Sigmoid colon (tissue), 7 donors: ENCODE results near the gene KIF3B. TPM values are rescaled to one million over a fixed set of nuclear protein-coding genes. Genes with fewer than 3 reads are reported as not detected.

ENCODE experiments used
- DNase-seq: peaks from one replicate; pipeline ENCODE4 v3.0.0-alpha.2; 2019
- H3K27ac ChIP-seq, 4 donors: fragments of 200-600 bp; sonication (generic); one replicate each; pipeline ENCODE4 v1.5.1; 2016 to 2019; ENCODE audit warnings: mild to moderate bottlenecking in 1 of 4
- H3K27me3 ChIP-seq, 3 donors: fragments of 200-600 bp; sonication (generic); one replicate each; pipeline ENCODE4 v1.5.1; 2019; ENCODE audit warnings: mild to moderate bottlenecking in 1 of 3
- H3K36me3 ChIP-seq, 4 donors: fragments of 200-600 bp; sonication (generic); one replicate each; pipeline ENCODE4 v1.5.1; 2016 to 2019
- H3K4me1 ChIP-seq, 4 donors: fragments of 200-600 bp; sonication (generic); one replicate each; pipeline ENCODE4 v1.5.1; 2017 to 2019
- H3K4me3 ChIP-seq, 4 donors: fragments of 200-600 bp; sonication (generic); one replicate each; pipeline ENCODE4 v1.5.1; 2017 to 2019; ENCODE audit warnings: mild to moderate bottlenecking in 2 of 4, moderate library complexity in 1 of 4
- H3K9me3 ChIP-seq, 4 donors: fragments of 200-600 bp in 3 of 4; sonication (generic) in 3 of 4; one replicate each; pipeline versions ENCODE4 v1.5.1 to v1.6.1; 2013 to 2019
- EP300 ChIP-seq, 4 donors: sonication (generic); formaldehyde crosslinking; IDR thresholded peaks; one replicate each; pipeline ENCODE4 v1.6.1; 2017; ENCODE audit warnings: antibody characterized with exemption in 4 of 4
- POLR2A ChIP-seq, 2 donors: fragments of 450-650 bp; IDR thresholded peaks; one replicate each; pipeline ENCODE4 v1.6.1; 2016; ENCODE audit warnings: antibody characterized with exemption in 2 of 2, mild to moderate bottlenecking in 2 of 2, moderate library complexity in 2 of 2
- POLR2AphosphoS5 ChIP-seq, 4 donors: sonication (generic); formaldehyde crosslinking; IDR thresholded peaks; one replicate each; pipeline ENCODE4 v1.6.1; 2017; ENCODE audit warnings: antibody characterized with exemption in 4 of 4
- WGBS, 2 donors: extraction: QIAGEN DNeasy Blood & Tissue Kit; methylation state at CpG; one replicate each; pipeline ENCODE4 v1.1.7; 2013; 5-methylcytosine and 5-hydroxymethylcytosine counted together
- intact Hi-C: fragments of 100-400 bp; cut with DNase I; formaldehyde crosslinking; loops from one replicate; pipeline ENCODE4 v1.15.1; 2023
- polyA plus RNA-seq, 3 donors: library from polyadenylated mRNA; stranded (reverse); fragments of 200-250 nt; gene quantifications; one replicate each; pipeline ENCODE4 v1.2.3, GENCODE V29; 2013
- total RNA-seq, 4 donors: library from RNA; depleted of rRNA; stranded (reverse); fragments of >200 nt; gene quantifications; one replicate each; pipeline ENCODE4 v1.1.0, GENCODE V29; 2016
- TF ChIP-seq, protein P1 (sequence below), 4 experiments: fragments of 450-650 bp in 3 of 4; fragments of 200-600 bp in 1 of 4; IDR thresholded peaks; one replicate each; pipeline ENCODE4 v1.5.1; 2016 to 2019; ENCODE audit warnings: antibody characterized with exemption in 4 of 4, mild to moderate bottlenecking in 3 of 4, moderate library complexity in 2 of 4
- donor health status: healthy with polysubstance abuse.
- donor health status: Bipolar disorder and iron deficiency.
- donor health status: healthy.

Gene KIF3B
- total and polyA plus RNA-seq, 7 donors, result 16.1 to 45.8 (median 25.8) TPM

DNA sequence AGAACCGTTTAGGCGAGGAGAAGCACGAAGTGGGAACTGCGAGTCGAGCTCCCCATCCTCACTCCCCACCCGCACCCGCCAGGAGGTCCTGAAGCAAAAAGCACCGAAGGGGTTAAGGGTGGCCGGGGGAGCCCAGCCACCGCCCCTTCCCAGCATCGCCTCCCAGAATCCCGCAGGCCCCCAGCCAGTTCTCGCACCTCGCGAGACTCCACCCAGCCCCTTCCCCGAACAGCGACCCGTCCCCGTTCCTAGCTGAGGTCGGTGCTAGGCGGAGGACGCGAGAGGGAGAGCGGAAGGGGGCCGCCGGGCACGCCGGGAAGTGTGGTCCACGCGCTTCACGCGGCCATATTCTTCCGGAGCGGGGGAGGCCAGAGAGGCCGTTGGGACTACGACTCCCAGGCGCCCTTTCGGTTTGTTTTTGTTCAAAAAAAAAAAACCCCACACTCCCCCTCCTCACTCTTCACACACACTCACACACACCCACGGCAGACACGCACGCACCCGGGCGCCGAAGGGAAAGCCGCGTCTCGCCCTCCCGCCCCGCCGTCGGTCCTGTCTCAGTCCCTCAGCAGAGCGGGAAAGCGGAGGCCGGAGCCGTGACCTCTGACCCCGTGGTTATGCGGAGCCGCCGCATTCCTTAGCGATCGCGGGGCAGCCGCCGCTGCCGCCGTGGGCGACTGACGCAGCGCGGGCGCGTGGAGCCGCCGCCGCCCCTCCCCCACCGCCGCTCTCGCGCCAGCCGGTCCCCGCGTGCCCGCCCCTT, 80.6 kb downstream of the KIF3B start, which contains the start of gene ASXL1:
TSS of gene ASXL1 (plus strand) at position 463 of the 763 bp plus-strand sequence. CDS start 445 bp downstream, outside the sequence.
- Histone ChIP-seq H3K36me3 (no peaks in the 10 kb centered on the region), H3K4me1 (peaks cover 0 to 73% (median 59%) of the 10 kb centered on the region in 4 donors), H3K9me3 (no peaks in the 10 kb centered on the region), H3K27ac (peak within 1 kb of the TSS; percentile 96 to 99 (median 96)), H3K4me3 (peak within 1 kb of the TSS; percentile 94 to 98 (median 97)), H3K27me3 (no peaks in the 10 kb centered on the region)
- 1% methylated on average over 83 of the region's 83 CpGs for WGBS, 2 donors
- TF ChIP-seq POLR2A (IDR thresholded peaks at IDR 0.05) (peak in 1 of 2 donors; percentile 33), POLR2AphosphoS5 (IDR thresholded peaks at IDR 0.05) (peak; percentile 64 to 83 (median 76))
- TF ChIP-seq, protein P1, sequence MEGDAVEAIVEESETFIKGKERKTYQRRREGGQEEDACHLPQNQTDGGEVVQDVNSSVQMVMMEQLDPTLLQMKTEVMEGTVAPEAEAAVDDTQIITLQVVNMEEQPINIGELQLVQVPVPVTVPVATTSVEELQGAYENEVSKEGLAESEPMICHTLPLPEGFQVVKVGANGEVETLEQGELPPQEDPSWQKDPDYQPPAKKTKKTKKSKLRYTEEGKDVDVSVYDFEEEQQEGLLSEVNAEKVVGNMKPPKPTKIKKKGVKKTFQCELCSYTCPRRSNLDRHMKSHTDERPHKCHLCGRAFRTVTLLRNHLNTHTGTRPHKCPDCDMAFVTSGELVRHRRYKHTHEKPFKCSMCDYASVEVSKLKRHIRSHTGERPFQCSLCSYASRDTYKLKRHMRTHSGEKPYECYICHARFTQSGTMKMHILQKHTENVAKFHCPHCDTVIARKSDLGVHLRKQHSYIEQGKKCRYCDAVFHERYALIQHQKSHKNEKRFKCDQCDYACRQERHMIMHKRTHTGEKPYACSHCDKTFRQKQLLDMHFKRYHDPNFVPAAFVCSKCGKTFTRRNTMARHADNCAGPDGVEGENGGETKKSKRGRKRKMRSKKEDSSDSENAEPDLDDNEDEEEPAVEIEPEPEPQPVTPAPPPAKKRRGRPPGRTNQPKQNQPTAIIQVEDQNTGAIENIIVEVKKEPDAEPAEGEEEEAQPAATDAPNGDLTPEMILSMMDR (IDR thresholded peaks at IDR 0.05), result no peak
- intact Hi-C loops, result loop anchor here (1.0 to 5.0 kb wide), 4 partner anchors 81 to 126 kb away; partner anchors contain the start of gene KIF3B
- DNase-seq, result peak; percentile 98

DNA sequence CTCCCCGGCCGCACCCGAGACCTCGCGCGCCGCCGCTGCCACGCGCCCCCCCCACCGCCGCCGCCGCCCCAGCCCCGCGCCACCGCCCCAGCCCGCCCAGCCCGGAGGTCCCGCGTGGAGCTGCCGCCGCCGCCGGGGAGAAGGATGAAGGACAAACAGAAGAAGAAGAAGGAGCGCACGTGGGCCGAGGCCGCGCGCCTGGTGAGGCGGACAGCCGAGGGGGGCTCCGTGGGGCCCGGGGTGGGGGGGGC, 81.1 kb downstream of the KIF3B start:
- H3K27ac ChIP-seq, result peak overlapping the region; percentile 96 to 99 (median 96)
- 1 to 2% methylated on average over 35 of the region's 35 CpGs for WGBS, 2 donors
- TF ChIP-seq POLR2A (IDR thresholded peaks at IDR 0.05), result no peak
- no peak for TF ChIP-seq POLR2AphosphoS5 (IDR thresholded peaks at IDR 0.05)
- TF ChIP-seq, protein P1 (IDR thresholded peaks at IDR 0.05), result no peak
- no peak for TF ChIP-seq EP300 (IDR thresholded peaks at IDR 0.05)
- H3K27me3 ChIP-seq, result no peaks in the 10 kb centered on the region
- no peaks in the 10 kb centered on the region for H3K9me3 ChIP-seq
- H3K4me1 ChIP-seq, result peaks cover 0 to 78% (median 64%) of the 10 kb centered on the region in 4 donors
- H3K36me3 ChIP-seq, result no peaks in the 10 kb centered on the region
- intact Hi-C loops, result loop anchor here (1.0 to 5.0 kb wide), 4 partner anchors 81 to 126 kb away; partner anchors contain the start of gene KIF3B
- DNase-seq, result no peak
- peak overlapping the region; percentile 94 to 98 (median 97) for H3K4me3 ChIP-seq

DNA sequence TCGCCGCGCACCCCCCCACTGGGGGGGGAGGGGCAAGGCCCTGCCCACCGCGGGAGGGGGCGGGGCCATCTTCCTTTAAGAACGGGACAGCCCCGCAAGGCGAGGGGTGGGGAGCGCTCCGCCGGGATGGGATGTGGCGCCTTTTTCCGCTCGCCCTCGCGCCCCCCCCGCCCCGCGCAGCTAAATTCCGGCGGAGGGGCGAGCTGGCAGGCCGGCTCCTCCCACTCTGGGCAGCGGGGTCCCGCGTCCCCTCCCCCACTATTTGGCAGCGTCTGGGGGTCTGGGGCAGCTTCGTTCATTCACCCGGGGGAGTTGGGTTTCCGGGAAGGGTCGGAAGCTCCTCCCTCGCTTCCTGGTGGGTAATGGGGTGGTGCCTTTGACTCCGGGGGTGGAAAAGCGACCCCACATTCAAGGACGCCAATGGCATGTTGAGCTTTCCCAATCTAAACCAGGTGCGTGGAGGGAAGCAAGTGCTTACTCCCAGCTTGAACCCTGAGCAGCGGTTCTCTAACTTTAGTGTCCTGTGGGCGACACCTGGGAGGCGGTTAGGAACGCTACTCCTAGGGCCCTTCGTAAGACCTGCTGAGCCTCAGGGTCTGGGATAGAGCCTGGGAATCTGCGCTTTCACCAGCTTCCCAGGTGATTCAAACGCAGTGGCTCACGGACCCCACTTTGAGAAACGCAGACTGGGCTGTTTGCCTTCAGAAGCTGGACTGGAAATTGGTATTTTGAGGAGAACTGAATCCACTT, 81.6 kb downstream of the KIF3B start:
- H3K27ac ChIP-seq, result peak overlapping the region; percentile 96 to 99 (median 96)
- H3K27me3 ChIP-seq, result no peaks in the 10 kb centered on the region
- H3K4me1 ChIP-seq, result peaks cover 0 to 82% (median 68%) of the 10 kb centered on the region in 4 donors
- TF ChIP-seq POLR2A (IDR thresholded peaks at IDR 0.05), result peak in 1 of 2 donors; percentile 21
- TF ChIP-seq EP300 (IDR thresholded peaks at IDR 0.05), result no peak
- TF ChIP-seq POLR2AphosphoS5 (IDR thresholded peaks at IDR 0.05), result peak; percentile 41 to 89 (median 70)
- TF ChIP-seq, protein P1 (IDR thresholded peaks at IDR 0.05), result no peak
- WGBS, 2 donors, result 1% methylated on average over 43 to 44 of the region's 46 CpGs
- H3K4me3 ChIP-seq, result peak overlapping the region; percentile 94 to 98 (median 97)
- H3K36me3 ChIP-seq, result no peaks in the 10 kb centered on the region
- intact Hi-C loops, result loop anchor here (1.0 to 5.0 kb wide), 4 partner anchors 82 to 125 kb away; partner anchors contain the start of gene KIF3B
- no peaks in the 10 kb centered on the region for H3K9me3 ChIP-seq
- peak; percentile 90 for DNase-seq

DNA sequence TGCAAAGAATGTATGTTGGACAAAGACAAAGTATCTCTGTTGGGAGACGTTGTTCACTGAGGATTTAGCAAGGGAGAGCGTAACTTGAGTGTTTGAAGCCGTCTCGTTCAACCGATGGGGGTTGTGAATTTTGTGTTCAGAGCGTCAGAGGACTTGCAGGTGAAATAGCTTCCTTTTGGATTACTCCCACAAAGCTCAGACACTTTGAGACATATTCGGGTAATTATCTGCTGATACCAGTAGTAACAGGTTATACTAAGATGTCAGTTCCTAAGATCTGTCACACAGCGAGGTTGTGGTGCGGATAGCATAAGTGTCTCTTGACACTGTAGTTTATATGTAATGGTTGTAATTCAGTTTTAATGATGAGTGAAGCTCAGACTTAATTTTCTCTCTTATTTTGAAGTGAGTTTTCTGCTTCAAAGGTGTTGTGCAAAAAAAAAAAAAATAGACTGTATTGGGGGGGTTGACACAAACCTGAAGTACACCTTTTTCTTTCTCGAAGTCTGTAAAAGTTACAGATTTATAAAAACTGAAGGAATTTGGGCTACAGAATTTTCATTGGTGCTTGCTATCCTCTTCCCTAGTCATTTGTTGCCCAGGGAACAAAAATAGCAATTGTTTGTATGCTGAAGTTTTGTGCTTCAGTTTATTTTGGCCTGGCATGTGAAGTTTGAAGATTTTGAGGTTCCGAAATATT, 82.3 kb downstream of the KIF3B start:
- Histone ChIP-seq H3K27me3 (no peaks in the 10 kb centered on the region), H3K27ac (peak overlapping the region; percentile 96 to 99 (median 96)), H3K4me3 (peak overlapping the region; percentile 94 to 98 (median 97)), H3K36me3 (no peaks in the 10 kb centered on the region), H3K4me1 (peaks cover 0 to 83% (median 72%) of the 10 kb centered on the region in 4 donors), H3K9me3 (no peaks in the 10 kb centered on the region)
- intact Hi-C loops, result loop anchor here (2.0 to 10.0 kb wide), 4 partner anchors 82 to 155 kb away; partner anchors contain the start of genes KIF3B, PLAGL2 and POFUT1
- DNase-seq, result no peak
- 7 to 16% methylated on average over 11 of the region's 11 CpGs for WGBS, 2 donors
- TF ChIP-seq EP300 (IDR thresholded peaks at IDR 0.05) (no peak), POLR2AphosphoS5 (IDR thresholded peaks at IDR 0.05) (no peak), POLR2A (IDR thresholded peaks at IDR 0.05) (no peak)
- TF ChIP-seq, protein P1 (IDR thresholded peaks at IDR 0.05), result no peak
